Sigmoid colon (tissue), 3 donors: ENCODE results near the gene SMG9.

Experiments
- CTCF ChIP-seq, 4 experiments: fragments of 450-650 bp in 3 of 4; fragments of 200-600 bp in 1 of 4; IDR thresholded peaks; one replicate each; pipeline ENCODE4 v1.5.1; 2016 to 2019; ENCODE audit warnings: antibody characterized with exemption in 4 of 4, mild to moderate bottlenecking in 3 of 4, moderate library complexity in 2 of 4
- POLR2A ChIP-seq, 2 donors: fragments of 450-650 bp; IDR thresholded peaks; one replicate each; pipeline ENCODE4 v1.6.1; 2016; ENCODE audit warnings: antibody characterized with exemption in 2 of 2, mild to moderate bottlenecking in 2 of 2, moderate library complexity in 2 of 2

GRCh38 chr19:43718627-43719377 is 36.0 kb downstream of the SMG9 start:
- no peak for TF ChIP-seq CTCF (IDR thresholded peaks at IDR 0.05)
- no peak for TF ChIP-seq POLR2A (IDR thresholded peaks at IDR 0.05)
